Stomach (tissue), 4 donors: ENCODE measurements around the gene BOD1L1.

Experiments
- CTCF ChIP-seq, 7 experiments: fragments of 450-650 bp in 4 of 7; fragments of 200-600 bp in 3 of 7; sonication (generic) in 3 of 7; IDR thresholded peaks; one replicate each; pipeline ENCODE4 v1.5.1; 2016 to 2019; ENCODE audit warnings: antibody characterized with exemption in 7 of 7, control low read depth in 2 of 7, mild to moderate bottlenecking in 1 of 7
- POLR2A ChIP-seq, 4 donors: fragments of 450-650 bp; IDR thresholded peaks; one replicate each; pipeline ENCODE4 v1.6.1; 2016; ENCODE audit warnings: antibody characterized with exemption in 4 of 4, control low read depth in 2 of 4, mild to moderate bottlenecking in 1 of 4, moderate library complexity in 1 of 4

GRCh38 chr4:13656569-13657405 lies 29.3 kb upstream of the BOD1L1 start:
- no peak for TF ChIP-seq POLR2A (IDR thresholded peaks at IDR 0.05)
- peak in 5 of 7 experiments; percentile 59 to 75 (median 72) for TF ChIP-seq CTCF (IDR thresholded peaks at IDR 0.05)
